Natural killer cell treated with Interleukin-12 subunit alpha and Interleukin-12 subunit beta and Interleukin-15 and Interleukin-18, amount 100 ng/mL, for 72 hours (primary cell): ENCODE results near the gene PLIN1. TPM values are rescaled to one million over a fixed set of nuclear protein-coding genes. Genes with fewer than 3 reads are reported as not detected.

Source experiments
- ATAC-seq, 2 donors: fragments of 150-1000 bp; cut with Tn5 transposase in 1 of 2; sonication (Bioruptor Pico), chemical (Tn5 transposase) in 1 of 2; 2 replicates each; pipeline ENCODE4 v1.10.0; 2021
- DNase-seq: peaks from one replicate; pipeline ENCODE4 v3.0.0; 2022; ENCODE audit warnings: low spot score
- H3K27ac Mint-ChIP-seq, 2 donors: 1 replicate in 1 of 2; 2 replicates in 1 of 2; pipeline ENCODE4 v1.8.0; 2022; ENCODE audit warnings: mixed read lengths in 2 of 2, mild to moderate bottlenecking in 1 of 2, moderate library complexity in 1 of 2
- H3K27me3 Mint-ChIP-seq, 2 donors: 1 replicate in 1 of 2; 2 replicates in 1 of 2; pipeline ENCODE4 v1.8.0; 2022; ENCODE audit warnings: mixed read lengths in 2 of 2
- H3K36me3 Mint-ChIP-seq: one replicate; pipeline ENCODE4 v1.8.0; 2022; ENCODE audit warnings: mixed read lengths
- H3K4me1 Mint-ChIP-seq, 2 donors: 1 replicate in 1 of 2; 2 replicates in 1 of 2; pipeline ENCODE4 v1.8.0; 2022; ENCODE audit warnings: low read depth in 2 of 2, mixed read lengths in 2 of 2, mild to moderate bottlenecking in 1 of 2
- H3K4me3 Mint-ChIP-seq: one replicate; pipeline ENCODE4 v1.8.0; 2022; ENCODE audit warnings: mixed read lengths
- H3K9me3 Mint-ChIP-seq: 2 replicates; pipeline ENCODE4 v1.8.0; 2022; ENCODE audit warnings: mixed read lengths
- total RNA-seq, 2 donors: library from RNA; stranded (reverse); gene quantifications; one replicate each; pipeline ENCODE4 v1.2.3, GENCODE V29; 2022

The PLIN1 gene
- total RNA-seq, 2 donors from 2014 or later: 0.33 to 1.0 TPM

DNA sequence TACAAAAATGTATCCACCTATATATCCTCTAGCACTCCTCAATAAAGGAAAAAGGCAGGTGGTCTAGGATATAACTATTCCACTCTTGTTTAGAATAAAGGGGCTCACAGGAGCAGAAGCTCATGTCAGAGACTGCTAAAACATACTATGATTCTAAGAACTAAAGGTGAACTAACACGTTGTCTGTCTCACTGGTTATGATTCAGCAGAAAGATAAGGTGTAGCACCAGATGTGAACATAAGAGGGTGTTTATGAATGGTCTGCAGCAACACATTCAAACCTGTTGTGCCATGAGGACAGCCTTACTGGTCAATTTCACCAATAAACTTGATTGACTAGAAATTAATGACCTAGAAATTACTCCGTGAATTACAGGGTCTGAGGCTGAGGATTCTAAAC, 6.8 kb upstream of the PLIN1 start:
- Mint-ChIP-seq H3K4me3 (no peak overlapping the region), H3K36me3 (peaks cover 5% of the 10 kb centered on the region), H3K27me3 (no peaks in the 10 kb centered on the region), H3K9me3 (no peaks in the 10 kb centered on the region), H3K27ac (no peak overlapping the region), H3K4me1 (peaks cover 2 to 12% of the 10 kb centered on the region in 2 donors)
- DNase-seq (no peak), ATAC-seq (no peak)

DNA sequence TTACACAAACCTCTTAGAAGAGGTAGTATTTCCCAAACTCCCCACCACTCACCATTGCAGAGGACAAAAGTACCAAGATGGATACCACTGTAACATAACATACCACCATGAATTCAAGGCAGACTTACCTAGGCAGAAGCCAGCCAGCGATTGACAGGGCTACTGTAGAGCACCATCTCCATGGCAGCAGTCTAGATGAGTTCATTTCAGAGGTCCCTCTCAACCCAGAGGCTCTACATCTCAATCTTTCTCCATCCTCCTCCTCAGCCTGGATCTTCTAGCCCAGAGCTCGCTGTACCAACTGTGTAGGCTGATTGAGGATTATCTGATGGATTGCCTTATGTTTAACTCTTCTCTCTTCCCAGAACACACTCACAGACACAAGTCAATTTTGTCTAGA, 2.0 kb upstream of the PLIN1 start:
- ATAC-seq (no peak), DNase-seq (no peak)
- no peaks in the 10 kb centered on the region for H3K27me3 Mint-ChIP-seq
- no peak overlapping the region for H3K4me3 Mint-ChIP-seq
- no peak overlapping the region for H3K27ac Mint-ChIP-seq
- no peaks in the 10 kb centered on the region for H3K9me3 Mint-ChIP-seq
- peaks cover 5% of the 10 kb centered on the region for H3K36me3 Mint-ChIP-seq
- H3K4me1 Mint-ChIP-seq: no peaks in the 10 kb centered on the region

DNA sequence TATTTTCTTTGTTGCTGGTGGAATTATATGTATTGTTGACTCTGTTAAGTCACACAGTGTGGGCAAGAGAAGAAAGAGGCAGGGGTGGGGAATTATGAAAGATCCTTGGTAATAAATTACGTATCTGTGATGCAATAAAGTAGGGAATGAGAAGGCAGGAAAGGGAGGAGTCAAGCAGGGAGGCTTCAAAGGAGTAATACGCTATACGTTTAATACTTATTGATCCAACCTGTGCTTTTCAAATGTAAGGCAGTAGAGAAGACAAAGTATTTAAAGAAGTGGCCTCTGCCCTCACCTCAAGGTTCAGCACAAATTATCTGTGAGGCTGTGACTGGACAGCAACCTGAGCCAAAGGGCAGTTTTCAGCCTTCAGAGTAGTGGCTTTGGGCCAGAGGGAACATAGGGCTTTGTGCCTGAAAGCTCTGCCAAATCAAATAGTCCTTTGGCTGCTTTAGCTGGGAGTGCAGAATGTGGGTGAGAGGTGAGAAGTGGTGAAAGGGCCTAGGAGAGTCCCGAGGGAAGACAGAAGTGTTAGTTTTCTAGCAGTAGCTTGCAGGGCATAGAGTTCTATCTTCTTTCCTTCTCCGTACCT, 1.2 kb upstream of the PLIN1 start:
- H3K4me1 Mint-ChIP-seq: no peaks in the 10 kb centered on the region
- ATAC-seq: no peak
- no peak overlapping the region for H3K27ac Mint-ChIP-seq
- H3K36me3 Mint-ChIP-seq: peaks cover 1% of the 10 kb centered on the region
- no peaks in the 10 kb centered on the region for H3K27me3 Mint-ChIP-seq
- no peak for DNase-seq
- H3K9me3 Mint-ChIP-seq: no peaks in the 10 kb centered on the region
- H3K4me3 Mint-ChIP-seq: no peak overlapping the region

DNA sequence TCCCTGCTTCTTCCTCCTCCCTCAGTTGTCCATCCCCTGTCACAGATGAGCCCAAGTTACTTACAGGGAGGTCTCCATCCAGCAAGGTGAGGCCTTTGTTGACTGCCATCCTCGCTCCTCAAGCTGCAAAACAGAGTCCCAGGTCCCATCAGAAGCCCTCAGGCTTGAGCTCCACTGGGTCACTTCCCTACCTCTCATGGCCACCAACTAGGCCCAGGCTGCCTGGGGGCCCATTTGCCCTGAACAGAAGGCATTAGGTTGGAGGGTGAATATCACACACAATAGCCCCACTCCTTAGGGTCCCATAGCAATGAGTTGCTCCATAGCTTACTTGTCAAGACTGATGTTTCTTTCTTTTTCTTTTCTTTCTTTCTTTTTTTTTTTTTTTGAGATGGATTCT, 1.8 kb downstream of the PLIN1 start:
- no peaks in the 10 kb centered on the region for H3K4me1 Mint-ChIP-seq
- no peaks in the 10 kb centered on the region for H3K9me3 Mint-ChIP-seq
- no peak overlapping the region for H3K4me3 Mint-ChIP-seq
- peaks cover 0 to 3% of the 10 kb centered on the region in 2 donors for H3K27me3 Mint-ChIP-seq
- no peak for DNase-seq
- H3K36me3 Mint-ChIP-seq: no peaks in the 10 kb centered on the region
- ATAC-seq: no peak
- H3K27ac Mint-ChIP-seq: no peak overlapping the region

DNA sequence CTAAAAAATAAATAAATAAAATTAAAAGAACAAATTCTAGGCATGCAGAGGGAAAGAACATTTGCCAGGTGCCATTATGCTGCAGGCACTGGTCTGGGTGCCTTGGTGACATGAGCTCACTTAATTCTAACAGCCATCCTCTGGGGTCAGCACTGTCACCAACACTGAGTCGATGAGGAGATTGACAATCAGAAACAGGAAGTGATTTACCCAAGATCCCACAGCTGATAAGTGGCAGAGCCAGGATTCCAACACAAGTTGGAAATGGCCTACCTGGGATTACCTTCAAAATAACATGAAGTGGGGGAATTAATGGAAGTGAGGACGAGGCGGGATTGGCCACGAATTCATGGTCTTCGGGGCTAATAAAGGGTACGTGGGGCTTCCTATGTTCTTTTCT, 3.6 kb downstream of the PLIN1 start:
- H3K27ac Mint-ChIP-seq: no peak overlapping the region
- H3K4me3 Mint-ChIP-seq: no peak overlapping the region
- ATAC-seq (no peak), DNase-seq (no peak)
- H3K27me3 Mint-ChIP-seq: peaks cover 0 to 3% of the 10 kb centered on the region in 2 donors
- no peaks in the 10 kb centered on the region for H3K36me3 Mint-ChIP-seq
- H3K9me3 Mint-ChIP-seq: no peaks in the 10 kb centered on the region
- no peaks in the 10 kb centered on the region for H3K4me1 Mint-ChIP-seq

DNA sequence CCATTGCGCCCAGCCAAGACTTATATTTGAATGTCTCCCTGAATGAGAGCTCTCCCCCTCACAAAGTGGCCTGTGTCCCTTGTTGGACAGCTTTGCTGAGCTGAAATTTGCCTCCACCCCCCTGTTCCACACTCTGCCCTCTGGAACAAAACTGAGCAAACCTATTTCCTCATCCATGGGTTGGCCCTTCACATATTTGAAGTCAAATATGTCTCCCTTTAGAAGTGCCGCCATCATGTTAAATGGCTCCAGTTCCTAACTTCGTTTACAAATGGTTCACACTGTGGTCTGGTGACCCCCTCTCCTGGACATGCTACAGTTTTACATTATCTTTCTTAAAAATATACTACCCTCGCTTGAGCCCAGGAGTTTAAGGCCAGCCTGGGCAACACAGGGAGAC, 4.6 kb downstream of the PLIN1 start:
- Mint-ChIP-seq H3K9me3 (no peaks in the 10 kb centered on the region), H3K36me3 (no peaks in the 10 kb centered on the region), H3K4me3 (no peak overlapping the region), H3K27ac (no peak overlapping the region), H3K27me3 (peaks cover 0 to 3% of the 10 kb centered on the region in 2 donors), H3K4me1 (no peaks in the 10 kb centered on the region)
- no peak for DNase-seq
- no peak for ATAC-seq

DNA sequence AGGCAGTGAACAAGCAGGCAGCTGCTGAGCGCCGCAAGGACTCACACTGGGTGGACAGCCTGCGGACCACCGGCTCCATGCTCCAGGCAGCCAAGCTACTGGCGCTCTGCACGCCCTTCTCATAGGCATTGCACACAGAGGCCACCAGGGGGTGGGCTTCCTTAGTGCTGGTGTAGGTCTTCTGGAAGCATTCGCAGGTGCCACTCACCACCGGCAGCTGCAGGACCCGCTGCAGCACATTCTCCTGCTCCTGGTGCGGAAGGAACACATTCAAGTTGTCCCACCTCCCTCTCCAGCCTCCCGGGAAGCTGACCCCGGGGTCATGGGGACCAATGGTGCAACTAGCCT, 6.0 kb downstream of the PLIN1 start:
- Mint-ChIP-seq H3K4me1 (no peaks in the 10 kb centered on the region), H3K9me3 (no peaks in the 10 kb centered on the region), H3K4me3 (no peak overlapping the region), H3K27ac (no peak overlapping the region), H3K36me3 (no peaks in the 10 kb centered on the region), H3K27me3 (peaks cover 0 to 3% of the 10 kb centered on the region in 2 donors)
- no peak for ATAC-seq
- DNase-seq: no peak

DNA sequence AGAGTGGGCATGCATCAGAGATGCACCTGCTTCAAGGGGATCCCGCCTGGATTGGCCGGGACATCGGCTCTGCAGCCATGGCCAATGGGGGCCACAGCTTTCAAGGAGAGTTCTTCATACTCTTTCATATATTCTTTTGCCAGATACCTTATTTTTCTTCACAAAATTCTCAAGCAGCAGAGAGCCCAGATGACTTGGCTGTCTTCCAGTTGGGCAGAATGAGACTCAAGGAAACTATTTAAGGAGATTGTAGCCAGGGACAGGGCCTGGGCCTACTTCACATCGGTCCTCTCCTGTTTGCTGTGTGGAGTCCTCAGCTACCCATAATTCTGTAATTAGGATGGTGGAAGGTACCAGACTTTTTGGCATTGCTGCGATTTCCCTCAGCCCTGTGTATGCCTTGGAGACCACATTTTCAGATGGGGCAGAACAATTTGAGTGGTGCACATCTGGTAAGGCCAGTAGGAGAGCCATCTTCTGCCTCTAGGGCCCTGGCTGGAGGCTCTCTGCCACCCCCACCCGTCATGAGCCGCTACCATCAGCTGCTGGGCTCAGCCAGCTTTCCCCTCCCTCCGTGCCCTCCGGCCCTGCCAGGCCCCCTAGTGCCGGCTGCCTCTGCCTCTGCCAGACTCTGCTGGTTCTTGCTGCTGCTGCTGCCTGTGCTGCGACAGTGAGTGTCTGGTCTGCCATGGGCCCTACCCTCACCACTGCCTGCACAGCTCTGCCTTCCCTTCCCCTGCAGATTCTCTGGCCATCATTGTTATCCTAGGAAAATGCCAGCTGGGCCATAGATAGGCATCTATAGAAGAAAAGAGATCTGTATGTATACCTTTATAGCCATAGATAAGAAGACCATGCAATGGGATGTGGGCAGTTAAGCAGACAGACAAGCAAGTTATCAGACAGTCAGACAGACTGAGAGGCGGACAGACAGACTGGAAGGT, 6.7 kb downstream of the PLIN1 start:
- ATAC-seq: no peak
- no peak overlapping the region for H3K27ac Mint-ChIP-seq
- no peak for DNase-seq
- H3K27me3 Mint-ChIP-seq: peaks cover 0 to 3% of the 10 kb centered on the region in 2 donors
- no peaks in the 10 kb centered on the region for H3K36me3 Mint-ChIP-seq
- H3K4me3 Mint-ChIP-seq: no peak overlapping the region
- no peaks in the 10 kb centered on the region for H3K4me1 Mint-ChIP-seq
- no peaks in the 10 kb centered on the region for H3K9me3 Mint-ChIP-seq

DNA sequence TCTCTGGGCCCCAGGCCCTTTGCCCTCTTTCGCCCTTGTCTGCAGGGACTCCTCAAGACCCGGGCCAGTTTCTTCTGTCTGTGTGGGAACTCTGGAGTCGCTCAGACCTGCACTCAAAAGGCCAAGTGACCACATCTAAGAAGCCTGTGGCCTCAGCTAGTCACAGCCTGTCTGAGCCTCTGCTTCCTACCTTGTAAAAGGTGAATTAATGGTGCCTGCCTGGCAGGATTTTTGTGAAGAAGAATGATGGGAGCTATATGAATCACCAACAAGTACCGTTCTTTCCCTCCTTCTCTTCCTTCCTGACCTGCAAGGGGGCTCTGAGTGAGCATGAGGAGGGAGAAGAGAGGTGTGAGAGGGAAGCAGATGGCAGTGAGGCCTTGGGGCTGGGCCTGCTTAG, 7.5 kb downstream of the PLIN1 start:
- no peaks in the 10 kb centered on the region for H3K4me1 Mint-ChIP-seq
- ATAC-seq (no peak), DNase-seq (no peak)
- no peaks in the 10 kb centered on the region for H3K9me3 Mint-ChIP-seq
- no peaks in the 10 kb centered on the region for H3K36me3 Mint-ChIP-seq
- H3K4me3 Mint-ChIP-seq: no peak overlapping the region
- peaks cover 0 to 3% of the 10 kb centered on the region in 2 donors for H3K27me3 Mint-ChIP-seq
- H3K27ac Mint-ChIP-seq: no peak overlapping the region

DNA sequence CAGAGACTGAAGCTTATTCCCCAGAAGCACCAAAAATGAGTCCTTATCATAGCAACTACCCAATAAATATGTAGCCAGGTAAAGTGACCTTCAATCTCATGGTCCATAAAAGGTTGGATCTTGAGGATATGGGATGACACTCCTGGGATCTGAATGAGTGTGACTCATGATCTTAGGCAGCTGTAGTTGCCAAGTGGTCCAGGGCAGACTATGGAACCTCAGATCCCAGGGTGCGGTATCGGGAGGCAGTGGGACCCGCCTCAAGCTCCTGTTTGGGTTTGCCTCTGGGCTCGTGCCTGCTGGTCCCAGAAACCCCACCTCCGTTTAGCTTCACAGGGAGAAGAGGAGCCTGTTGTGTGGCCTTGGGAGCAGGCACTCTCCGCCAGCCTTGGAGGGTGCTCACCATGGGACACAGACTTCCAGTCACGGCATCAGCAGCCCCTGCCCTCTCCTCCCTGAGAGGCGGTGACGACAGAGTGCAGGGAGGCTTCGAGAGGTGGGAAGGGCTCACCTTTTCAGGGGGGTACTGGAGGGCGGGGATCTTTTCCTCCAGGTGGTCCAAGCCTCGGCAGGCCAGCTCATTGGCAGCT, 8.1 kb downstream of the PLIN1 start:
- no peaks in the 10 kb centered on the region for H3K9me3 Mint-ChIP-seq
- ATAC-seq (no peak), DNase-seq (no peak)
- H3K4me1 Mint-ChIP-seq: no peaks in the 10 kb centered on the region
- no peak overlapping the region for H3K4me3 Mint-ChIP-seq
- no peak overlapping the region for H3K27ac Mint-ChIP-seq
- H3K27me3 Mint-ChIP-seq: peaks cover 0 to 3% of the 10 kb centered on the region in 2 donors
- H3K36me3 Mint-ChIP-seq: no peaks in the 10 kb centered on the region

DNA sequence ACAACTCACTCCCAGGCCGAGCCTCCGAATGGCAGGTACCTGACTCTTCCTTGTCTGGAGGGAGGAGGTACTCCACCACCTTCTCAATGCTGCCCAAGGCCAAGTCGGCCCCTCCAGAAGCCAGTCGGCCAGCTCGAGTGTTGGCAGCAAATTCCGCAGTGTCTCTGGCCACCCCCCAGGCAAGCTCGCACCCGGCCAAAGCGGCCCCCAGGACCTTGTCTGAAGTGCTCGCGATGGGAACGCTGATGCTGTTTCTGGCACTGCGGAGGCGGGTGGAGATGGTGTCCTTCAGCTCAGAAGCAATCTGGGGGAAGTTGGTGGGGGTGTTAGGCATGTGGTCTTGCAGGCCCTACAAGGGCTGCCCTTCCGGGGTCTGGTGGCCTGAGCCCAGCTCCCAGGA, 9.2 kb downstream of the PLIN1 start:
- ATAC-seq (no peak), DNase-seq (no peak)
- Mint-ChIP-seq H3K9me3 (no peaks in the 10 kb centered on the region), H3K27ac (no peak overlapping the region), H3K36me3 (no peaks in the 10 kb centered on the region), H3K27me3 (peaks cover 0 to 3% of the 10 kb centered on the region in 2 donors), H3K4me1 (peaks cover 0 to 1% of the 10 kb centered on the region in 2 donors), H3K4me3 (no peak overlapping the region)

DNA sequence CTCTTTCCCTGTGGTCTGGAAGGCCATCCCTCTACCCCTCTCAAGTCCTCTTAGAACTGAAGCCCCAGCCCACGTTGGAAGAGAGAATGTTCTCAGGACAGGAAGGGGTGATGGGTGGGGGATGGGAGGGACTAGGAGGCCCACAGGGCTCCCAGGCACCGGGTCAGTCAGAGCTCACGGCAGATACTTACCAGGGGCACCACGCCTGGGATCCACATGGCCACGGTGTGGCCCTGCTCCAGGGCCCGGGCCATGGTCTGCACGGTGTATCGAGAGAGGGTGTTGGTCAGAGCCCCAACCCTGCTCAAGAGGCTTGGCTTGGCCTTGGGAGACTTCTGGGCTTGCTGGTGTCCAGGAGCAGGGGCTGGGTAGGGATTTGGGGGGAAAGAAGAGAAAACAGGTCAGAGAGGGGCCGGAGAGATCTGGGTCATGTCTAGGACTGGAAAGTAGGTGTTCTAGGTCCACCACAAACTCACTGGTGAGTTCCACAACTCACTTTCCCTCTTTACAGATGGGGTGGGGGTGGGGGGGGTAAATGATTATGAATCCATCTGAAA, 9.8 kb downstream of the PLIN1 start:
- Mint-ChIP-seq H3K4me3 (no peak overlapping the region), H3K27me3 (peaks cover 0 to 4% of the 10 kb centered on the region in 2 donors), H3K36me3 (no peaks in the 10 kb centered on the region), H3K4me1 (peaks cover 0 to 5% of the 10 kb centered on the region in 2 donors), H3K9me3 (no peaks in the 10 kb centered on the region), H3K27ac (no peak overlapping the region)
- DNase-seq (no peak), ATAC-seq (no peak)

DNA sequence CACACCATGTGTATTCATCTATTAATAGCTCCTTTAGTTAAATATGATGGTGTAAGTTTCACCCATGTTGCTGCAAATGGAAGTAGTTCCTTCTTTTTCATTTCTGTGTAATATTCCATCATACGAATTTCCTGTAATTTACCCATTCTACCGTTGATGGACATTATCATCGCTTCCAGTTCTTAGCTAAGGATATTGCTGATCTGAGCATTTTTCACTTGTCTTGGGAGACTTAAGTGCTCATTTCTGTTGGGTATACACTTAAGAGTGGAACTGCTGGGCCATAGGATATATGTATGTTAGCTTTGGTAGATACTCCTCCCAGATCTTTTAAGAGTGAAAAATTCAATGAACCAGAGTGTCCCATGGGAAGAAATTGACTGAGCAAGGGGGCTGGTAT, 11.0 kb downstream of the PLIN1 start:
- no peak overlapping the region for H3K4me3 Mint-ChIP-seq
- DNase-seq (no peak), ATAC-seq (no peak)
- H3K27me3 Mint-ChIP-seq: peaks cover 0 to 6% of the 10 kb centered on the region in 2 donors
- H3K36me3 Mint-ChIP-seq: no peaks in the 10 kb centered on the region
- no peaks in the 10 kb centered on the region for H3K9me3 Mint-ChIP-seq
- H3K4me1 Mint-ChIP-seq: peaks cover 0 to 6% of the 10 kb centered on the region in 2 donors
- no peak overlapping the region for H3K27ac Mint-ChIP-seq

DNA sequence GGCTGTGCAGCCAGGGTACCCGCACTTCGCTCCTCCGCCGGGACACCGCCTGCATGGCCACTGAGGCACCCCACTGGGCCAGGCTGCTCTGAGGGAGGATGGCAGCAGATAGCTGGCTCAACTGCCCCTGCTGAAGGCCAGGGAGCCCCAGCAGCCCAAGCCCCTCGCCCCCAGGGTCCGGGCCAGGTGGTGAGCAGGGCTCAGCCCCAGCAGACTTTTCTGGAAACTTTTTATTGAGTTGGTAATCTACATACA, 11.5 kb downstream of the PLIN1 start:
- Mint-ChIP-seq H3K4me3 (no peak overlapping the region), H3K27ac (no peak overlapping the region), H3K27me3 (peaks cover 0 to 8% of the 10 kb centered on the region in 2 donors), H3K9me3 (no peaks in the 10 kb centered on the region), H3K4me1 (peaks cover 0 to 6% of the 10 kb centered on the region in 2 donors), H3K36me3 (no peaks in the 10 kb centered on the region)
- ATAC-seq: no peak
- no peak for DNase-seq
